Measurements from ENCODE around the gene PLPP4. TPM values are rescaled to one million over a fixed set of nuclear protein-coding genes. Genes with fewer than 3 reads are reported as not detected.

Gene PLPP4
- total and polyA plus RNA-seq, 2 donors (not counting 3 experiments of a cell fraction or from before 2014, with no cell fraction given) = 15.5 to 36.4 TPM

DNA sequence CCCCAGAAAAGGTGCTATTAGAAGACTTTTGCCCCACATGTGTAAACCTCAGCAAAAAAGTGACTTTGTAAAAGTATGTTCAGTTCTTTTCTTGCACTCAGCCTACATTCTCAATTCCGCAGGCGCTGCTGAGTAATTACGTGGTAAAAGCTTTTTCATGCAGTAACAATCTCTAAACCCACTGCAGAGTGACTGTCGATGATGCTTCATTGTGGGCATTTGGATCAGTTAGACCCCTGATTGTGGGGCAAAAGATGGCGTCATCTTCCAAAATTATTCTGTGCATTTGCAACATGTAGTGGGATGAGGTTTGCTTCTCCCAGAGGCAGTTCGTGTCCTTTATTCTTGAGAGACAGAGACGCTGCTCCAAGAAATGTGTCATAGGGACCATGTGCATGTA, 85.6 kb downstream of the PLPP4 start:
- Histone ChIP-seq H4K20me1 (replicated peaks; ENCODE audit: control insufficient read depth, extremely low read depth, insufficient read depth, low read length) (no peaks in the 10 kb centered on the region), H3K9me1 (replicated peaks; ENCODE audit: control insufficient read depth, extremely low read depth, insufficient read depth, low read length) (no peaks in the 10 kb centered on the region), H3K79me2 (ENCODE audit: control insufficient read depth, insufficient read depth, low read length) (no peaks in the 10 kb centered on the region), H3K27ac (ENCODE audit: insufficient read depth, low read depth, low read length) (no peak overlapping the region), H3K9ac (replicated peaks; ENCODE audit: extremely low read depth, insufficient read depth, low read length) (no peak overlapping the region), H3K36me3 (ENCODE audit: control insufficient read depth in 2 of 2, extremely low read depth in 1 of 2, insufficient read depth in 2 of 2, low read length in 2 of 2) (no peaks in the 10 kb centered on the region), H3K4me1 (ENCODE audit: control insufficient read depth, extremely low read depth, insufficient read depth, low read length) (no peaks in the 10 kb centered on the region), H3K27me3 (ENCODE audit: control insufficient read depth in 2 of 2, insufficient read depth in 2 of 2, low read length in 2 of 2) (no peaks in the 10 kb centered on the region), H3K4me2 (ENCODE audit: insufficient read depth, low read length) (no peak overlapping the region), H2AFZ (ENCODE audit: low read depth, low read length) (no peak overlapping the region), H3K9me3 (replicated peaks; ENCODE audit: control insufficient read depth, insufficient read depth, low read length) (no peaks in the 10 kb centered on the region), H3K4me3 (replicated peaks in 1 of 3; ENCODE audit: insufficient read depth in 1 of 3, low read depth in 1 of 3, low read length in 3 of 3) (no peak overlapping the region)
- TF ChIP-seq FOS (IDR thresholded peaks at IDR 0.05; ENCODE audit: borderline replicate concordance, insufficient read depth, low read length) (no peak), GATA2 (IDR thresholded peaks at IDR 0.05; ENCODE audit: insufficient read depth, insufficient read length, low read depth, low read length) (no peak), POLR2AphosphoS5 (IDR thresholded peaks at IDR 0.05; ENCODE audit: insufficient read depth, low read depth, low read length) (no peak), POLR2A (IDR thresholded peaks at IDR 0.05; ENCODE audit: low read depth, low read length) (no peak), EZH2 (IDR thresholded peaks at IDR 0.05; ENCODE audit: borderline replicate concordance, low read depth, low read length, severe bottlenecking) (no peak), MYC (IDR thresholded peaks at IDR 0.05; ENCODE audit: low read depth, low read length) (no peak), CTCF (IDR thresholded peaks at IDR 0.05; ENCODE audit: extremely low read depth in 1 of 2, insufficient read depth in 1 of 2, low read depth in 1 of 2, low read length in 2 of 2) (no peak), JUN (IDR thresholded peaks at IDR 0.05; ENCODE audit: borderline replicate concordance, insufficient read depth, insufficient read length, low read depth) (no peak)
- TF ChIP-seq, protein P1, sequence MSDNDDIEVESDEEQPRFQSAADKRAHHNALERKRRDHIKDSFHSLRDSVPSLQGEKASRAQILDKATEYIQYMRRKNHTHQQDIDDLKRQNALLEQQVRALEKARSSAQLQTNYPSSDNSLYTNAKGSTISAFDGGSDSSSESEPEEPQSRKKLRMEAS (IDR thresholded peaks at IDR 0.05; ENCODE audit: insufficient read depth, insufficient read length) = no peak
- DNase-seq (ENCODE audit: low read depth, low spot score) = no peak
- no peak for FAIRE-seq
- dilution Hi-C loops (cut with MboI; ENCODE audit: extremely low pct_ligation_motif_present, low sequenced_read_pairs) (no loop called here), intact Hi-C loops (cut with micrococcal nuclease) (no loop called here)
- ChIA-PET CTCF (interaction anchor here (1.1 kb wide), 1 partner anchor 9 kb away, joined by 3 read pairs; no protein-coding TSS in a partner anchor), POLR2A (no interaction called here)
- BruUV-seq (replicated peaks) = no TSS peak
